Measurements from ENCODE around the gene ZCCHC14. TPM values are rescaled to one million over a fixed set of nuclear protein-coding genes. Genes with fewer than 3 reads are reported as not detected.
A peak's percentile ranks its signal among the peaks of the same experiment; 100 is the strongest.

Gene ZCCHC14
- total RNA-seq, 1 experiment from 2014 or later = 45.4 TPM

- CTCF ChIA-PET = interaction anchor here (0.9 to 1.9 kb wide), 6 partner anchors 9 to 228 kb away, joined by 3 to 7 read pairs (median 4); partner anchors contain the start of gene FBXO31
- no peaks in the 10 kb centered on the region for H3K27me3 Mint-ChIP-seq (ENCODE audit: unreplicated experiment)
- H3K27ac Mint-ChIP-seq (ENCODE audit: unreplicated experiment) = peak overlapping the region; percentile 73
- no TSS peak for BruUV-seq (replicated peaks)
- DNase-seq = peak; percentile 83
- H3K4me1 Mint-ChIP-seq (ENCODE audit: low read depth, unreplicated experiment) = peaks cover 18% of the 10 kb centered on the region
- TF ChIP-seq CTCF (IDR thresholded peaks at IDR 0.05; ENCODE audit: unreplicated experiment) = no peak
- intact Hi-C loops (cut with micrococcal nuclease; ENCODE audit: unreplicated experiment) = loop anchor here (5.0 kb wide), 1 partner anchor 50 kb away; no protein-coding TSS in a partner anchor
- no peaks in the 10 kb centered on the region for H3K9me3 Mint-ChIP-seq (ENCODE audit: low read depth, unreplicated experiment)
- peaks cover 91% of the 10 kb centered on the region for H3K36me3 Mint-ChIP-seq (ENCODE audit: insufficient read depth, unreplicated experiment)
- H3K4me3 Mint-ChIP-seq (ENCODE audit: low read depth, unreplicated experiment) = peak overlapping the region; percentile 47
Observed at GRCh38 chr16:87407511-87408112, 85.2 kb downstream of the ZCCHC14 start.

- CTCF ChIA-PET = interaction anchor here (1.2 to 1.9 kb wide), 4 partner anchors 12 to 229 kb away, joined by 3 to 7 read pairs (median 5); partner anchors contain the start of gene FBXO31
- no TSS peak for BruUV-seq (replicated peaks)
- Mint-ChIP-seq H3K27ac (ENCODE audit: unreplicated experiment) (no peak overlapping the region), H3K4me1 (ENCODE audit: low read depth, unreplicated experiment) (peaks cover 18% of the 10 kb centered on the region), H3K4me3 (ENCODE audit: low read depth, unreplicated experiment) (no peak overlapping the region), H3K36me3 (ENCODE audit: insufficient read depth, unreplicated experiment) (peaks cover 90% of the 10 kb centered on the region), H3K9me3 (ENCODE audit: low read depth, unreplicated experiment) (no peaks in the 10 kb centered on the region), H3K27me3 (ENCODE audit: unreplicated experiment) (no peaks in the 10 kb centered on the region)
- intact Hi-C loops (cut with micrococcal nuclease; ENCODE audit: unreplicated experiment) = loop anchor here (5.0 kb wide), 1 partner anchor 51 kb away; no protein-coding TSS in a partner anchor
- no peak for TF ChIP-seq CTCF (IDR thresholded peaks at IDR 0.05; ENCODE audit: unreplicated experiment)
- no peak for DNase-seq
Observed at GRCh38 chr16:87406495-87407088, 86.2 kb downstream of the ZCCHC14 start.

GRCh38 chr16:87404764-87405625 is 87.8 kb downstream of the ZCCHC14 start:
- intact Hi-C loops (cut with micrococcal nuclease; ENCODE audit: unreplicated experiment) = loop anchor here (5.0 kb wide), 1 partner anchor 52 kb away; no protein-coding TSS in a partner anchor
- TF ChIP-seq CTCF (IDR thresholded peaks at IDR 0.05; ENCODE audit: unreplicated experiment) = no peak
- Mint-ChIP-seq H3K27ac (ENCODE audit: unreplicated experiment) (peak overlapping the region; percentile 60), H3K27me3 (ENCODE audit: unreplicated experiment) (no peaks in the 10 kb centered on the region), H3K4me3 (ENCODE audit: low read depth, unreplicated experiment) (no peak overlapping the region), H3K36me3 (ENCODE audit: insufficient read depth, unreplicated experiment) (peaks cover 90% of the 10 kb centered on the region), H3K9me3 (ENCODE audit: low read depth, unreplicated experiment) (no peaks in the 10 kb centered on the region), H3K4me1 (ENCODE audit: low read depth, unreplicated experiment) (peaks cover 18% of the 10 kb centered on the region)
- no TSS peak for BruUV-seq (replicated peaks)
- CTCF ChIA-PET = interaction anchor here (0.7 to 0.8 kb wide), 2 partner anchors 82 to 144 kb away, joined by 3 to 4 read pairs; no protein-coding TSS in a partner anchor
- no peak for DNase-seq

GRCh38 chr16:87395181-87395842 is 97.5 kb downstream of the ZCCHC14 start:
- peak overlapping the region; percentile 87 for H3K4me3 Mint-ChIP-seq (ENCODE audit: low read depth, unreplicated experiment)

More at GRCh38 chr16:87395181-87395842, 97.5 kb downstream of the ZCCHC14 start:
- Mint-ChIP-seq H3K9me3 (ENCODE audit: low read depth, unreplicated experiment) (no peaks in the 10 kb centered on the region), H3K27me3 (ENCODE audit: unreplicated experiment) (no peaks in the 10 kb centered on the region), H3K36me3 (ENCODE audit: insufficient read depth, unreplicated experiment) (peaks cover 83% of the 10 kb centered on the region), H3K4me1 (ENCODE audit: low read depth, unreplicated experiment) (peaks cover 21% of the 10 kb centered on the region), H3K27ac (ENCODE audit: unreplicated experiment) (no peak overlapping the region)
- TF ChIP-seq CTCF (IDR thresholded peaks at IDR 0.05; ENCODE audit: unreplicated experiment) = no peak
- CTCF ChIA-PET = interaction anchor here (0.7 to 1.8 kb wide), 4 partner anchors 12 to 176 kb away, joined by 3 to 10 read pairs (median 7); partner anchors contain the start of gene FBXO31
- DNase-seq = no peak
- no TSS peak for BruUV-seq (replicated peaks)
- intact Hi-C loops (cut with micrococcal nuclease; ENCODE audit: unreplicated experiment) = no loop called here

Measured in Calu3 (cell line).